Kidney epithelial cell (primary cell): ENCODE results near the gene ERICH2. TPM values are rescaled to one million over a fixed set of nuclear protein-coding genes. Genes with fewer than 3 reads are reported as not detected.
A peak's percentile ranks its signal among the peaks of the same experiment; 100 is the strongest.

Experiments
- DNase-seq: peaks from one replicate; pipeline ENCODE4 v3.0.0-alpha.2; 2010; ENCODE audit warnings: low read depth
- H3K27me3 ChIP-seq: 2 replicates; pipeline ENCODE4 v1.6.0; 2011; ENCODE audit warnings: low read length; ENCODE audit not compliant: control insufficient read depth, insufficient read depth
- H3K36me3 ChIP-seq: 2 replicates; pipeline ENCODE4 v1.5.1; 2011; ENCODE audit warnings: low read length; ENCODE audit not compliant: control insufficient read depth, insufficient read depth
- H3K4me3 ChIP-seq: 2 replicates; pipeline ENCODE4 v1.5.1; 2011; ENCODE audit warnings: low read depth, mild to moderate bottlenecking, control low read depth, low read length
- CTCF ChIP-seq: IDR thresholded peaks from 2 replicates; pipeline ENCODE4 v1.5.1; 2011; ENCODE audit warnings: mild to moderate bottlenecking, moderate library complexity, low read length, control low read depth, inconsistent platforms; ENCODE audit not compliant: insufficient read depth, poor library complexity, severe bottlenecking
- total RNA-seq: library from RNA; depleted of rRNA; stranded (reverse); fragments of >200 nt; gene quantifications from 2 replicates; pipeline ENCODE4 v1.2.3, GENCODE V29; 2015

Gene ERICH2
- total RNA-seq, 1 donor from 2014 or later, result 0.50 TPM

- no peak for TF ChIP-seq CTCF
- Histone ChIP-seq H3K36me3 (no peaks in the 10 kb centered on the region), H3K4me3 (peak overlapping the region; percentile 25), H3K27me3 (peaks cover 60% of the 10 kb centered on the region)
- no peak for DNase-seq
These were observed 53.1 kb downstream of the ERICH2 start for GRCh38 chr2:170823088-170823897.

- TF ChIP-seq CTCF, result peak; percentile 8
- Histone ChIP-seq H3K27me3 (peaks cover 57% of the 10 kb centered on the region), H3K4me3 (no peak overlapping the region), H3K36me3 (no peaks in the 10 kb centered on the region)
- DNase-seq, result no peak
These were observed 53.7 kb downstream of the ERICH2 start for GRCh38 chr2:170823898-170824215.

- TF ChIP-seq CTCF, result no peak
- Histone ChIP-seq H3K27me3 (peaks cover 54% of the 10 kb centered on the region), H3K36me3 (no peaks in the 10 kb centered on the region), H3K4me3 (no peak overlapping the region)
- DNase-seq, result no peak
These were observed 54.4 kb downstream of the ERICH2 start for GRCh38 chr2:170824526-170825015.

GRCh38 chr2:170827841-170828532 lies 57.8 kb downstream of the ERICH2 start:
- Histone ChIP-seq H3K27me3 (peaks cover 22% of the 10 kb centered on the region), H3K36me3 (no peaks in the 10 kb centered on the region), H3K4me3 (no peak overlapping the region)
- TF ChIP-seq CTCF, result no peak
- DNase-seq, result no peak

- Histone ChIP-seq H3K4me3 (no peak overlapping the region), H3K36me3 (no peaks in the 10 kb centered on the region), H3K27me3 (peaks cover 18% of the 10 kb centered on the region)
- no peak for TF ChIP-seq CTCF
- DNase-seq, result no peak
These were observed 58.3 kb downstream of the ERICH2 start for GRCh38 chr2:170828533-170828916.
